Body of pancreas (tissue), 4 donors: ENCODE results near the gene SMCO2. TPM values are rescaled to one million over a fixed set of nuclear protein-coding genes. Genes with fewer than 3 reads are reported as not detected.

Experiments
- ATAC-seq: fragments of 150-250 bp; one replicate; pipeline ENCODE4 v1.9.1; 2016
- DNase-seq, 4 donors: peaks; one replicate each; pipeline ENCODE4 v3.0.0-alpha.2; 2019
- H3K27ac ChIP-seq, 4 donors: fragments of 200-600 bp; sonication (generic); 1 replicate in 3 of 4; 2 replicates in 1 of 4; pipeline versions ENCODE4 v1.5.1 to v1.6.1; 2016 to 2019; ENCODE audit warnings: mild to moderate bottlenecking in 1 of 4, mixed read lengths in 1 of 4, moderate library complexity in 1 of 4
- H3K27me3 ChIP-seq, 2 donors: fragments of 200-600 bp; sonication (generic); one replicate each; pipeline ENCODE4 v1.6.0; 2016; ENCODE audit warnings: mild to moderate bottlenecking in 1 of 2
- H3K36me3 ChIP-seq, 2 donors: fragments of 200-600 bp; sonication (generic); replicated peaks in 1 of 2; 2 replicates each; pipeline ENCODE4 v1.5.1; 2016; ENCODE audit warnings: low read depth in 2 of 2; ENCODE audit not compliant: insufficient read depth in 1 of 2
- H3K4me1 ChIP-seq: fragments of 200-600 bp; sonication (generic); one replicate; pipeline ENCODE4 v1.6.0; 2016
- H3K4me3 ChIP-seq, 2 donors: fragments of 200-600 bp; sonication (generic); 1 replicate in 1 of 2; 2 replicates in 1 of 2; pipeline ENCODE4 v1.5.1; 2016 to 2019
- H3K9me3 ChIP-seq, 3 donors: fragments of 200-600 bp; sonication (generic); 1 replicate in 2 of 3; 2 replicates in 1 of 3; pipeline ENCODE4 v1.5.1; 2016
- POLR2A ChIP-seq, 3 donors: fragments of 450-650 bp; IDR thresholded peaks; one replicate each; pipeline ENCODE4 v1.6.1; 2016; ENCODE audit warnings: antibody characterized with exemption in 3 of 3, mild to moderate bottlenecking in 2 of 3
- WGBS, 2 donors: methylation state at CpG; one replicate each; pipeline ENCODE4 v1.1.5; 2017; 5-methylcytosine and 5-hydroxymethylcytosine counted together
- intact Hi-C: fragments of 100-400 bp; cut with DNase I; formaldehyde crosslinking; loops from one replicate; pipeline ENCODE4 v1.15.1; 2023
- total RNA-seq, 2 donors: library from RNA; depleted of rRNA; stranded (reverse); fragments of >200 nt; gene quantifications; one replicate each; pipeline ENCODE4 v1.1.0, GENCODE V29; 2016
- TF ChIP-seq, protein P1 (sequence below), 7 experiments: fragments of 450-650 bp in 4 of 7; fragments of 200-600 bp in 3 of 7; sonication (generic) in 3 of 7; IDR thresholded peaks; one replicate each; pipeline ENCODE4 v1.5.1; 2016 to 2019; ENCODE audit warnings: antibody characterized with exemption in 7 of 7

SMCO2 gene
- total RNA-seq, 2 donors from 2014 or later, result not detected

DNA sequence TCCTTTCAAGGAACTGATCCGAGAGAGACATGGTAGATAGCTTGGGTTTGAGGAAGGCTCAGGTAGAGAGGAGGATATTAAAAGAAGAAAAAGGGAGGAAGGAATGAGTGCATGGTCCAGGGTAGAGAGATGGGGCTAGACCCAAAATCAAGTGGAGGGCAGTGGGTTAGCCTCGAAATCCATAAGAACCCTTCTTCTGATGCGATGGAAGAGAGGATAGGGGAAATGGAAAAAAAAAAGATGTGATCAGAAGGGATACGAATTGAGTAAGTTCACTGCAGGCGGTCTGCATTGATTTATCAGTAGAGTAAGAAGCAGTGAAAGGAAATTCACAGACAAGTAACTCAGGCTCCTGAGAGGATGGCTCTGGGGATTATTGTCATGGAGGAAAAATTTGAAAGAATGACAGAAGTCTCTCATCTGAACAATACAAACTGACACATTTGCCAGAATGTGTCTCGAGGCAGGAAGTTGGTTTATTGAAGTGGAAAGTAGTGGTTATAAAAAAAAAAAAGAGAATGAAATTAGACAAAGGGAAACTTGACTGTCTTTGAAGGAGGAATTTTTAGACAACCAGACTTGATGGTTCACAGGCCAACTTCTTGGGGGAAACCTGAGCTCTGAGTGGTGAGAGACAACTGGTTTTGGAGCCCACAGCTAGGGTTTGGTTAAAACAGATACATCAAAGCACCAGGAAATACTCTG, 87.7 kb downstream of the SMCO2 start:
- TF ChIP-seq, protein P1, sequence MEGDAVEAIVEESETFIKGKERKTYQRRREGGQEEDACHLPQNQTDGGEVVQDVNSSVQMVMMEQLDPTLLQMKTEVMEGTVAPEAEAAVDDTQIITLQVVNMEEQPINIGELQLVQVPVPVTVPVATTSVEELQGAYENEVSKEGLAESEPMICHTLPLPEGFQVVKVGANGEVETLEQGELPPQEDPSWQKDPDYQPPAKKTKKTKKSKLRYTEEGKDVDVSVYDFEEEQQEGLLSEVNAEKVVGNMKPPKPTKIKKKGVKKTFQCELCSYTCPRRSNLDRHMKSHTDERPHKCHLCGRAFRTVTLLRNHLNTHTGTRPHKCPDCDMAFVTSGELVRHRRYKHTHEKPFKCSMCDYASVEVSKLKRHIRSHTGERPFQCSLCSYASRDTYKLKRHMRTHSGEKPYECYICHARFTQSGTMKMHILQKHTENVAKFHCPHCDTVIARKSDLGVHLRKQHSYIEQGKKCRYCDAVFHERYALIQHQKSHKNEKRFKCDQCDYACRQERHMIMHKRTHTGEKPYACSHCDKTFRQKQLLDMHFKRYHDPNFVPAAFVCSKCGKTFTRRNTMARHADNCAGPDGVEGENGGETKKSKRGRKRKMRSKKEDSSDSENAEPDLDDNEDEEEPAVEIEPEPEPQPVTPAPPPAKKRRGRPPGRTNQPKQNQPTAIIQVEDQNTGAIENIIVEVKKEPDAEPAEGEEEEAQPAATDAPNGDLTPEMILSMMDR (IDR thresholded peaks at IDR 0.05), result no peak
- TF ChIP-seq POLR2A (IDR thresholded peaks at IDR 0.05), result no peak
- no peak for DNase-seq
- H3K4me1 ChIP-seq, result peaks cover 35% of the 10 kb centered on the region

DNA sequence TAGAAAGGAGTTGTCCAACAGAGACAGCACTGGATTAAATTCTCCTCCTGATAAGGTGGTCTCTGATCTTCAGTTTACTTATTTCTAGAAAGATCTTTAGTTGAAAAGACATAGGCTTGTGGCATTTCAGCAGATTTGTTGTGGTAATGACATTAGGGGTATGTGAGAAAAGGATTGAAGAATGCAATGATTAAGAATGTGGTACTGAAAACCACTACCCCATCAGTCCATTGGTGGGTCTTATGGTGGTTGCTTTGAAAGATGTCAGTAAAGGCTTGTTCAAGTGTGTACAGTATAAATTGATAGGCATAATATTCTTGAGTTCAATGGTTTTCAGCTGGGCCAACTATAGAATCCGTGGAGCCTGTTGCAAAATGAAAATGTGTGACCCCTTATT, 88.2 kb downstream of the SMCO2 start:
- TF ChIP-seq, protein P1 (IDR thresholded peaks at IDR 0.05), result no peak
- no peak for TF ChIP-seq POLR2A (IDR thresholded peaks at IDR 0.05)
- H3K4me1 ChIP-seq, result peaks cover 38% of the 10 kb centered on the region
- DNase-seq (no peak), ATAC-seq (no peak)
- H3K36me3 ChIP-seq, result no peaks in the 10 kb centered on the region
- no peak overlapping the region for H3K4me3 ChIP-seq
- no peak overlapping the region for H3K27ac ChIP-seq
- no peaks in the 10 kb centered on the region for H3K9me3 ChIP-seq
- WGBS, 2 donors, result 87 to 92% methylated on average over 1 of the region's 1 CpG
- intact Hi-C loops, result no loop called here
- no peaks in the 10 kb centered on the region for H3K27me3 ChIP-seq

More for the DNA sequence above, 87.7 kb downstream of the SMCO2 start:
- Histone ChIP-seq H3K27ac (no peak overlapping the region), H3K36me3 (no peaks in the 10 kb centered on the region), H3K4me3 (no peak overlapping the region), H3K9me3 (no peaks in the 10 kb centered on the region), H3K27me3 (no peaks in the 10 kb centered on the region)
- 90 to 91% methylated on average over 6 of the region's 6 CpGs for WGBS, 2 donors
- no peak for ATAC-seq
- intact Hi-C loops, result no loop called here

- TF ChIP-seq, protein P1 (IDR thresholded peaks at IDR 0.05), result no peak
- no peak for TF ChIP-seq POLR2A (IDR thresholded peaks at IDR 0.05)
- WGBS, 2 donors, result 91 to 98% methylated on average over 6 of the region's 6 CpGs
- H3K4me1 ChIP-seq, result peaks cover 37% of the 10 kb centered on the region
- no peaks in the 10 kb centered on the region for H3K27me3 ChIP-seq
- no peaks in the 10 kb centered on the region for H3K36me3 ChIP-seq
- no peaks in the 10 kb centered on the region for H3K9me3 ChIP-seq
- no peak for ATAC-seq
- DNase-seq, result no peak
- no peak overlapping the region for H3K27ac ChIP-seq
- no peak overlapping the region for H3K4me3 ChIP-seq
- intact Hi-C loops, result no loop called here
Measured at GRCh38 chr12:27535318-27535717, 88.8 kb downstream of the SMCO2 start.

DNA sequence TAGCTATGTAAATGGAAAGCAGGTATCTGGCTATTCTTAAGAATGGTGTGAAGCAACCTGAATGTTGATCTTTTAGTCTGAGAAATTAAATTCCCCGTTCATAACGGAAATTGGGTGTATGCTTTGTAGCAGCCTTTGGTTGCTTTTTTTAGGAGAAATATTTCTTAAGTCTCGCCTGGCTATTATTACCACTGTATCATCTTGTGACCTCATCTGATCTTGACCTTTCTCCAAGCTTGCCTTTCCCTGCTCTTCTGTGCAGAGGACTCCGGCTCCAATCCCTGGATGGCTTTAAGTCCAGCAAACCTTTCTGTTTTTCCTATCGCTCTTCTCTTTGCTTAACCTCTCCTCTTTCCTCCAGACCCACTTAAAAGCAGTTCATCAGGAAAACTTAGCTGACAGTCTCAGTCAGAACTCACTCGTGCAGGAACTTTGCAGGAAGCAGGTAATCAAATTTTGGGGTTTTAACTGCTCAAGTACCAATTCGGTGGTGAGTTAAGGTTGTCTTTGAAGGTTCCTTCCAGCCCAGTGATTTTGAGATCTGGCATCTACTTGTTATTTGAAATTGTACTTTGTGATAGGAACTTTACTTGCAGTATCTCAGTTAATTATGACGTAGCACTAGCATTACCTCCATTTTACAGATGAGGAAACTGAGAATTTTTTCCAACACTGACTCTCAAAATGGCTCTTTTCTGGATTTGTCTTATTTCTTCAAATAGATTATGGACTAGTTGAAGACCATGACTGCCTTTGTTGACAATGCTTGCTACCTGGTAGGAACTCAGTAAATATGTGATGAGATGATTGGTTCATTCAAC, 91.5 kb downstream of the SMCO2 start:
- TF ChIP-seq, protein P1 (IDR thresholded peaks at IDR 0.05), result no peak
- TF ChIP-seq POLR2A (IDR thresholded peaks at IDR 0.05), result no peak
- Histone ChIP-seq H3K4me1 (peaks cover 42% of the 10 kb centered on the region), H3K27ac (no peak overlapping the region), H3K4me3 (no peak overlapping the region), H3K36me3 (no peaks in the 10 kb centered on the region), H3K9me3 (no peaks in the 10 kb centered on the region), H3K27me3 (no peaks in the 10 kb centered on the region)
- no peak for DNase-seq
- ATAC-seq, result no peak
- intact Hi-C loops, result no loop called here
- 71 to 78% methylated on average over 8 of the region's 8 CpGs for WGBS, 2 donors
